ENCODE measurements around the gene GLP2R. TPM values are rescaled to one million over a fixed set of nuclear protein-coding genes. Genes with fewer than 3 reads are reported as not detected.

GLP2R gene
- total and polyA plus RNA-seq, 2 experiments from 2014 or later = not detected

DNA sequence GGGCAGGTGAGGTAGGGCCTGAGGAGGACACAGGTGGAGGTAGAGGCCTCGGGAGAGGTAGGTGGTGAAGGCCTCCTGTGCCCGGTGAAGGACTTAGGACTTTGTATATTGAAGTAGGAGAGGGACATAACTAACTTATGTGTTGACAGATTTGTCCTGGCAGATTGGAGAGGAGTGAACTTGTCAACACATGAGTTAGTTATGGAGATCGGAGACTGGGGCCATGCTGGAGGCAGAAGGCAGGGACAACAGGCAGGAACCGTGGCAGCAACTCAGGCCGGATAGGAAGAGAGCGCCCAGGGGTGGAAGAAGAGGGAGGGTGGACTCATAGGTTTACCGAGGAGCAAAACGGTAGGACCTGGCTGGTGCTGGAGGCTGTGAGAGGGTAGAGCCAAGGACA, 18.4 kb downstream of the GLP2R start:
- Histone ChIP-seq H3K27me3 (ENCODE audit: insufficient read depth) (no peaks in the 10 kb centered on the region), H3K27ac (ENCODE audit: low read depth) (no peak overlapping the region), H2AFZ (no peak overlapping the region), H3K4me3 (no peak overlapping the region), H3K9me2 (ENCODE audit: insufficient read depth) (0 out of 2 replicates have a peak, but pooled peaks cover 7% of the 10 kb centered on the region), H3F3A (replicated peaks; ENCODE audit: low read depth) (no peaks in the 10 kb centered on the region), H3K36me3 (ENCODE audit: insufficient read depth) (no peaks in the 10 kb centered on the region), H3K4me1 (ENCODE audit: insufficient read depth) (no peaks in the 10 kb centered on the region), H3K4me2 (no peak overlapping the region), H4K20me1 (replicated peaks; ENCODE audit: insufficient read depth) (no peaks in the 10 kb centered on the region), H3K79me2 (replicated peaks; ENCODE audit: insufficient read depth) (no peaks in the 10 kb centered on the region)
- H3K36me3 Mint-ChIP-seq (ENCODE audit: low read depth) = no peaks in the 10 kb centered on the region
- H3K27ac Mint-ChIP-seq = no peak overlapping the region
- TF ChIP-seq CREB1 (CRISPR knock-in tag; IDR thresholded peaks at IDR 0.05; ENCODE audit: low read depth) = no peak
- no peak for TF ChIP-seq ETS1 (IDR thresholded peaks at IDR 0.05)
- TF ChIP-seq POLR2AphosphoS5 (IDR thresholded peaks at IDR 0.05; ENCODE audit: low read depth) = no peak
- no peak for TF ChIP-seq NANOG (IDR thresholded peaks at IDR 0.05; ENCODE audit: borderline replicate concordance)
- no peak for TF ChIP-seq EZH2phosphoT487 (IDR thresholded peaks at IDR 0.05; ENCODE audit: unreplicated experiment)
- no peak for TF ChIP-seq ZNF114 (CRISPR knock-in tag; IDR thresholded peaks at IDR 0.05)
- TF ChIP-seq ZNF331 (CRISPR knock-in tag; IDR thresholded peaks at IDR 0.05; ENCODE audit: low read depth) = no peak
- TF ChIP-seq STAT1 (IDR thresholded peaks at IDR 0.05; ENCODE audit: unreplicated experiment) = no peak
- TF ChIP-seq REST (IDR thresholded peaks at IDR 0.05; ENCODE audit: unreplicated experiment) = no peak
- TF ChIP-seq ZNF462 (CRISPR knock-in tag; IDR thresholded peaks at IDR 0.05) = no peak
- no peak for TF ChIP-seq CTCF (conservative IDR thresholded peaks at IDR 0.05; ENCODE audit: low read depth in 2 of 2)
- no peak for TF ChIP-seq EZH2 (IDR thresholded peaks at IDR 0.05; ENCODE audit: low read depth, unreplicated experiment)
- TF ChIP-seq JUNB (IDR thresholded peaks at IDR 0.05; ENCODE audit: unreplicated experiment) = no peak
- no peak for ATAC-seq
- H3K9me3 Mint-ChIP-seq = no peaks in the 10 kb centered on the region; the same call in 2 of the 3 replicates
- H3K4me3 Mint-ChIP-seq = no peak overlapping the region
- peaks cover 5% of the 10 kb centered on the region; the same call in 2 of the 3 replicates for H3K4me1 Mint-ChIP-seq
- DNase-seq (ENCODE audit: low spot score) = no peak
- H3K27me3 Mint-ChIP-seq (ENCODE audit: insufficient read depth, low read depth, poor library complexity) = peaks cover 8% of the 10 kb centered on the region
